Neural cell (in vitro differentiated cells): ENCODE data around the gene PDZRN3. TPM values are rescaled to one million over a fixed set of nuclear protein-coding genes. Genes with fewer than 3 reads are reported as not detected.

Experiments used
- H2AFZ ChIP-seq: fragments of 200-600, 300-800 bp; sonication (generic), shearing (Covaris generic); 2 replicates; pipeline ENCODE4 v1.6.0; 2014; ENCODE audit warnings: low read depth, mild to moderate bottlenecking, antibody characterized with exemption, low read length, moderate library complexity
- H3F3A ChIP-seq: fragments of 200-600 bp; shearing (Covaris generic); 2 replicates; pipeline ENCODE4 v1.6.1; 2016; ENCODE audit warnings: mild to moderate bottlenecking, moderate library complexity, mixed read lengths, antibody characterized with exemption, low read length; ENCODE audit not compliant: insufficient read depth, poor library complexity, severe bottlenecking
- H3K27ac ChIP-seq: fragments of 200-600, 300-800 bp; sonication (generic), shearing (Covaris generic); 2 replicates; pipeline ENCODE4 v1.5.1; 2014; ENCODE audit warnings: mild to moderate bottlenecking, low read length, moderate library complexity
- H3K27me3 ChIP-seq: fragments of 300-800, 200-600 bp; sonication (generic), shearing (Covaris generic); 2 replicates; pipeline ENCODE4 v1.6.0; 2014; ENCODE audit warnings: mild to moderate bottlenecking, low read depth, low read length, moderate library complexity; ENCODE audit not compliant: insufficient read depth
- H3K36me3 ChIP-seq: fragments of 300-800, 200-600 bp; sonication (generic), shearing (Covaris generic); 2 replicates; pipeline ENCODE4 v1.5.1; 2014; ENCODE audit warnings: mild to moderate bottlenecking, antibody characterized with exemption, low read length, moderate library complexity; ENCODE audit not compliant: insufficient read depth
- H3K4me2 ChIP-seq: fragments of 300-800, 200-600 bp; sonication (generic), shearing (Covaris generic); 2 replicates; pipeline ENCODE4 v1.6.0; 2014; ENCODE audit warnings: mild to moderate bottlenecking, low read length
- H3K4me3 ChIP-seq: fragments of 300-800, 200-600 bp; sonication (generic), shearing (Covaris generic); 2 replicates; pipeline ENCODE4 v1.5.1; 2014; ENCODE audit warnings: mild to moderate bottlenecking, low read length, moderate library complexity
- H3K79me2 ChIP-seq: fragments of 200-600 bp; shearing (Covaris generic); replicated peaks from 2 replicates; pipeline ENCODE4 v1.6.0; 2014; ENCODE audit warnings: mild to moderate bottlenecking, low read length, moderate library complexity; ENCODE audit not compliant: insufficient read depth
- H3K9ac ChIP-seq: fragments of 300-800, 200-600 bp; sonication (generic), shearing (Covaris generic); 2 replicates; pipeline ENCODE4 v1.6.1; 2016; ENCODE audit warnings: mild to moderate bottlenecking, low read length, mixed read lengths
- H3K9me2 ChIP-seq: fragments of 200-600 bp; shearing (Covaris generic); 2 replicates; pipeline ENCODE4 v1.6.1; 2016; ENCODE audit warnings: mild to moderate bottlenecking, low read length, mixed read lengths; ENCODE audit not compliant: insufficient read depth
- H3K9me3 ChIP-seq: fragments of 200-600, 300-800 bp; sonication (generic), shearing (Covaris generic); 2 replicates; pipeline ENCODE4 v1.6.1; 2016; ENCODE audit warnings: mild to moderate bottlenecking, mixed run types, low read length, moderate library complexity, mixed read lengths
- H4K20me1 ChIP-seq: fragments of 200-600 bp; shearing (Covaris generic); 2 replicates; pipeline ENCODE4 v1.6.1; 2016; ENCODE audit warnings: mild to moderate bottlenecking, mixed run types; ENCODE audit not compliant: insufficient read depth
- EP300 ChIP-seq: fragments of 450-650 bp; conservative IDR thresholded peaks from 2 replicates; pipeline ENCODE4 v1.6.1; 2014; ENCODE audit warnings: antibody characterized with exemption, mild to moderate bottlenecking, moderate library complexity; ENCODE audit not compliant: poor library complexity, severe bottlenecking
- EZH2 ChIP-seq: fragments of 200-600, 300-800 bp; shearing (Covaris generic), sonication (generic); IDR thresholded peaks from 2 replicates; pipeline ENCODE4 v1.6.1; 2014; ENCODE audit warnings: antibody characterized with exemption, low read length, borderline replicate concordance, mild to moderate bottlenecking; ENCODE audit not compliant: insufficient read depth, poor library complexity, severe bottlenecking
- MXI1 ChIP-seq: fragments of 450-650 bp; conservative IDR thresholded peaks from 2 replicates; pipeline ENCODE4 v1.6.1; 2014; ENCODE audit warnings: antibody characterized with exemption, mild to moderate bottlenecking; ENCODE audit not compliant: poor library complexity, severe bottlenecking
- POLR2AphosphoS5 ChIP-seq: IDR thresholded peaks from 2 replicates; pipeline ENCODE4 v1.6.1; 2012
- RAD21 ChIP-seq: fragments of 450-650 bp; conservative IDR thresholded peaks from 2 replicates; pipeline ENCODE4 v1.6.1; 2014; ENCODE audit warnings: antibody characterized with exemption, mild to moderate bottlenecking, moderate library complexity
- SMC3 ChIP-seq: fragments of 450-650 bp; conservative IDR thresholded peaks from 2 replicates; pipeline ENCODE4 v1.6.1; 2014; ENCODE audit warnings: antibody characterized with exemption, mild to moderate bottlenecking, moderate library complexity; ENCODE audit not compliant: poor library complexity
- TAF1 ChIP-seq: IDR thresholded peaks from 2 replicates; pipeline ENCODE4 v1.6.1; 2012; ENCODE audit warnings: low read depth
- polyA plus RNA-seq: library from polyadenylated mRNA; depleted of rRNA; stranded (reverse); fragments of >200 nt; gene quantifications from 2 replicates; pipeline ENCODE4 v1.2.3, GENCODE V29; 2014
- TF ChIP-seq, protein P1 (sequence below): fragments of 450-650 bp; IDR thresholded peaks from 2 replicates; pipeline ENCODE4 v1.5.1; 2014; ENCODE audit warnings: antibody characterized with exemption, mild to moderate bottlenecking, moderate library complexity; ENCODE audit not compliant: poor library complexity, severe bottlenecking
- TF ChIP-seq, protein P2 (sequence below): IDR thresholded peaks from 2 replicates; pipeline ENCODE4 v1.6.1; 2012; ENCODE audit warnings: borderline replicate concordance

The PDZRN3 gene
- polyA plus RNA-seq, 1 donor from 2014 or later: 1.1 TPM

DNA sequence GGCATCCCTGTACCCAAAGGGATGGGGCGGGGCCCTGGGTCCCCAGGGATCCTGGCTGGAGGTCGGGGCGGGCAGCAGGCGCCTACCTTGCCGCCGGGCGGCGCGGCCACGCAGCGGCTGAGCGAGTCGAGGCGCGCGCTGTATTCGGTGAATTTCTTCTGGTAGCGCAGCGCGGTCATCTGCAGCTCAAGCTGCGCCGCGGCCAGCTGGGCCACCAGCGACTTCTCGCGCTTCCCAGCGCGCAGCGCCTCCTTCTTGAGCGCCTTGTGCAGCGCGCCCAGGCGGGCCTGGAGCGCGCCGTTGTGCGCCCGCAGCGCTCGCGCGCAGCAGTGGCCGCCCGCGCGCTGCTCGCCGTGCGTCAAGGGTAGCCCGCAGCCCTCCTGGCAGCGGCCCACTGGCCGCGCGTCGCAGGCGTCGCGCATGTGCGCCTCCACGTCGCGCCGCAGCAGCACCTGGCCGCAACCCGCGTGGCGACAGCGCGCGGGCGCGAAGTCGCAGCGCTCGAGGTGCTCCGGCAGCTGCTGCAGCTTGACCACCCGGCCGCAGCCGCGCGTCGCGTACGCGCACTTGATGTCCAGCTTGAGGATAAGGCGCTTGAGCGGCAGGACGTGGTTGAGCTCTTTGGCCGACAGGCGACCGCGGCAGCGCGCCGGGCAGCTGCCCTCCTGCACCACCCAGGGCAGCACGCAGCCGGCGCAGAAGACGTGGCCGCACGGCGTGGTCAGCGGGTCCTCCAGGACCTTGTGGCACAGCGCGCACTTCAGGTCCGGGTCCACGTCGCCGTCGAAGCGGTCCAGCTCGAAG lies 522 bp downstream of the PDZRN3 start:
- peak; percentile 41 for TF ChIP-seq SMC3
- no peak for TF ChIP-seq POLR2AphosphoS5
- no peak for TF ChIP-seq EP300
- TF ChIP-seq, protein P1, sequence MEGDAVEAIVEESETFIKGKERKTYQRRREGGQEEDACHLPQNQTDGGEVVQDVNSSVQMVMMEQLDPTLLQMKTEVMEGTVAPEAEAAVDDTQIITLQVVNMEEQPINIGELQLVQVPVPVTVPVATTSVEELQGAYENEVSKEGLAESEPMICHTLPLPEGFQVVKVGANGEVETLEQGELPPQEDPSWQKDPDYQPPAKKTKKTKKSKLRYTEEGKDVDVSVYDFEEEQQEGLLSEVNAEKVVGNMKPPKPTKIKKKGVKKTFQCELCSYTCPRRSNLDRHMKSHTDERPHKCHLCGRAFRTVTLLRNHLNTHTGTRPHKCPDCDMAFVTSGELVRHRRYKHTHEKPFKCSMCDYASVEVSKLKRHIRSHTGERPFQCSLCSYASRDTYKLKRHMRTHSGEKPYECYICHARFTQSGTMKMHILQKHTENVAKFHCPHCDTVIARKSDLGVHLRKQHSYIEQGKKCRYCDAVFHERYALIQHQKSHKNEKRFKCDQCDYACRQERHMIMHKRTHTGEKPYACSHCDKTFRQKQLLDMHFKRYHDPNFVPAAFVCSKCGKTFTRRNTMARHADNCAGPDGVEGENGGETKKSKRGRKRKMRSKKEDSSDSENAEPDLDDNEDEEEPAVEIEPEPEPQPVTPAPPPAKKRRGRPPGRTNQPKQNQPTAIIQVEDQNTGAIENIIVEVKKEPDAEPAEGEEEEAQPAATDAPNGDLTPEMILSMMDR: peak; percentile 57
- TF ChIP-seq, protein P2, sequence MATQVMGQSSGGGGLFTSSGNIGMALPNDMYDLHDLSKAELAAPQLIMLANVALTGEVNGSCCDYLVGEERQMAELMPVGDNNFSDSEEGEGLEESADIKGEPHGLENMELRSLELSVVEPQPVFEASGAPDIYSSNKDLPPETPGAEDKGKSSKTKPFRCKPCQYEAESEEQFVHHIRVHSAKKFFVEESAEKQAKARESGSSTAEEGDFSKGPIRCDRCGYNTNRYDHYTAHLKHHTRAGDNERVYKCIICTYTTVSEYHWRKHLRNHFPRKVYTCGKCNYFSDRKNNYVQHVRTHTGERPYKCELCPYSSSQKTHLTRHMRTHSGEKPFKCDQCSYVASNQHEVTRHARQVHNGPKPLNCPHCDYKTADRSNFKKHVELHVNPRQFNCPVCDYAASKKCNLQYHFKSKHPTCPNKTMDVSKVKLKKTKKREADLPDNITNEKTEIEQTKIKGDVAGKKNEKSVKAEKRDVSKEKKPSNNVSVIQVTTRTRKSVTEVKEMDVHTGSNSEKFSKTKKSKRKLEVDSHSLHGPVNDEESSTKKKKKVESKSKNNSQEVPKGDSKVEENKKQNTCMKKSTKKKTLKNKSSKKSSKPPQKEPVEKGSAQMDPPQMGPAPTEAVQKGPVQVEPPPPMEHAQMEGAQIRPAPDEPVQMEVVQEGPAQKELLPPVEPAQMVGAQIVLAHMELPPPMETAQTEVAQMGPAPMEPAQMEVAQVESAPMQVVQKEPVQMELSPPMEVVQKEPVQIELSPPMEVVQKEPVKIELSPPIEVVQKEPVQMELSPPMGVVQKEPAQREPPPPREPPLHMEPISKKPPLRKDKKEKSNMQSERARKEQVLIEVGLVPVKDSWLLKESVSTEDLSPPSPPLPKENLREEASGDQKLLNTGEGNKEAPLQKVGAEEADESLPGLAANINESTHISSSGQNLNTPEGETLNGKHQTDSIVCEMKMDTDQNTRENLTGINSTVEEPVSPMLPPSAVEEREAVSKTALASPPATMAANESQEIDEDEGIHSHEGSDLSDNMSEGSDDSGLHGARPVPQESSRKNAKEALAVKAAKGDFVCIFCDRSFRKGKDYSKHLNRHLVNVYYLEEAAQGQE: no peak
- TF ChIP-seq TAF1: no peak
- peak; percentile 46 for TF ChIP-seq RAD21
- TF ChIP-seq MXI1: peak; percentile 85
- no peak for TF ChIP-seq EZH2
- no peaks in the 10 kb centered on the region for H3F3A ChIP-seq
- no peak overlapping the region for H3K27ac ChIP-seq
- H3K4me2 ChIP-seq: peak overlapping the region; percentile 59
- peak overlapping the region; percentile 72 for H3K4me3 ChIP-seq
- H3K9me3 ChIP-seq: no peaks in the 10 kb centered on the region
- peaks cover 13% of the 10 kb centered on the region for H3K27me3 ChIP-seq
- H4K20me1 ChIP-seq: no peaks in the 10 kb centered on the region
- no peaks in the 10 kb centered on the region for H3K79me2 ChIP-seq
- H3K9ac ChIP-seq: peak overlapping the region; percentile 23
- no peak overlapping the region for H2AFZ ChIP-seq
- H3K9me2 ChIP-seq: no peaks in the 10 kb centered on the region
- no peaks in the 10 kb centered on the region for H3K36me3 ChIP-seq

DNA sequence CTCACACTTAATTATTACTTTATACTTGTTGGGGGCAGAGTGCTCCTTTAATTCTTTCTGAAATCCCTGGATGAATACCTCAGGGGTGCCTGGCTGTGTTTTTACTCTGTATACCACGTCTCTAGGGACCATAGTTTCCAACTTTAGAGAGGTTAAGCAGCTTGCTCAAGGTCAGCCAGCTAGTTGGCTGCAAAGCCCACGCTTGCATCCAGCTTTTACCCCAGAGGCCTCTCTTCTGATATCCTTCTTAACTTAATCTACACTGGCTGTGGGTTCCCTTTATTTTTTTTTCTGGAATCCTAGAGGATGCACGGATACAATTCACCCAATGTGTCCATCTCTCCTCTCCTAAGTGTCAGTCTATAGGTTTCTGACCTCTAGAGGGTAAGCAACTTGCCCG lies 1.4 kb downstream of the PDZRN3 start:
- Histone ChIP-seq H3F3A (no peaks in the 10 kb centered on the region), H3K36me3 (no peaks in the 10 kb centered on the region), H3K4me2 (no peak overlapping the region), H2AFZ (no peak overlapping the region), H3K27ac (no peak overlapping the region), H3K9me3 (no peaks in the 10 kb centered on the region), H3K9me2 (no peaks in the 10 kb centered on the region), H3K9ac (no peak overlapping the region), H4K20me1 (no peaks in the 10 kb centered on the region), H3K79me2 (no peaks in the 10 kb centered on the region), H3K4me3 (peak overlapping the region; percentile 72), H3K27me3 (peaks cover 13% of the 10 kb centered on the region)
- TF ChIP-seq TAF1: no peak
- TF ChIP-seq, protein P2: no peak
- TF ChIP-seq, protein P1: no peak
- no peak for TF ChIP-seq EZH2
- no peak for TF ChIP-seq RAD21
- TF ChIP-seq EP300: no peak
- TF ChIP-seq MXI1: no peak
- TF ChIP-seq POLR2AphosphoS5: no peak
- no peak for TF ChIP-seq SMC3
